ENCODE measurements around the gene NUFIP1.
"Not testable (repeated sequence)": the region's sequence is repeated elsewhere in the genome, so short reads cannot be mapped to it uniquely, and the experiment has no call there.

NUFIP1 gene

GRCh38 chr13:44989071-44989889, at the start of gene NUFIP1, which contains the start of gene GPALPP1:
NUFIP1 (minus strand) TSS chr13:44989471; CDS start chr13:44989436, 35 bp downstream.
GPALPP1 (plus strand) TSS chr13:44989538; CDS start chr13:44989655, 117 bp downstream.
- DNase-seq, result peak; percentile 89

GRCh38 chr13:45036206-45036605, 46.9 kb upstream of the NUFIP1 start:
- no peak for DNase-seq

- DNase-seq, result no peak
Measured at GRCh38 chr13:45034342-45034741, 45.1 kb upstream of the NUFIP1 start.

GRCh38 chr13:45024847-45025246, 35.6 kb upstream of the NUFIP1 start:
- no peak for DNase-seq

GRCh38 chr13:45021250-45021649, 32.0 kb upstream of the NUFIP1 start:
- no peak for DNase-seq

- DNase-seq, result not testable (repeated sequence)
Measured at GRCh38 chr13:45019981-45020380, 30.7 kb upstream of the NUFIP1 start.

GRCh38 chr13:45016792-45017425, 27.6 kb upstream of the NUFIP1 start:
- no peak for DNase-seq

- no peak for DNase-seq
Measured at GRCh38 chr13:45015300-45015699, 26.0 kb upstream of the NUFIP1 start.

- DNase-seq, result no peak
Measured at GRCh38 chr13:45011198-45011597, 21.9 kb upstream of the NUFIP1 start.

- DNase-seq, result no peak
Measured at GRCh38 chr13:45007823-45008222, 18.6 kb upstream of the NUFIP1 start.

- no peak for DNase-seq
Measured at GRCh38 chr13:45007225-45007624, 18.0 kb upstream of the NUFIP1 start.

- DNase-seq, result no peak
Measured at GRCh38 chr13:45004096-45004495, 14.8 kb upstream of the NUFIP1 start.

GRCh38 chr13:45003417-45003816, 14.1 kb upstream of the NUFIP1 start:
- DNase-seq, result no peak

- DNase-seq, result no peak
Measured at GRCh38 chr13:44989941-44990340, 670 bp upstream of the NUFIP1 start.

GRCh38 chr13:44978328-44978727, 10.9 kb downstream of the NUFIP1 start:
- DNase-seq, result no peak

- DNase-seq, result no peak
Measured at GRCh38 chr13:44976949-44977583, 12.2 kb downstream of the NUFIP1 start.

- no peak for DNase-seq
Measured at GRCh38 chr13:44976196-44976595, 13.1 kb downstream of the NUFIP1 start.

- DNase-seq, result no peak
Measured at GRCh38 chr13:44974056-44974793, 15.0 kb downstream of the NUFIP1 start.

GRCh38 chr13:44972956-44973581, 16.2 kb downstream of the NUFIP1 start:
- DNase-seq, result peak; percentile 44

GRCh38 chr13:44971656-44972595, 17.3 kb downstream of the NUFIP1 start:
- DNase-seq, result no peak
